OCI-M1 (cell line): ENCODE results near the gene IL17F.

Source experiments
- DNase-seq: peaks from one replicate; lab custom pipeline; 2025; lab: John Stamatoyannopoulos, UW

IL17F gene

GRCh38 chr6:52244400-52244799 is at the start of gene IL17F:
Gene IL17F (minus strand): TSS chr6:52244500. CDS start chr6:52244429, 71 bp downstream.
- DNase-seq = no peak

- no peak for DNase-seq
Measured at GRCh38 chr6:52293067-52293466, 48.8 kb upstream of the IL17F start.

GRCh38 chr6:52288841-52289240 is 44.5 kb upstream of the IL17F start:
- no peak for DNase-seq

- no peak for DNase-seq
Measured at GRCh38 chr6:52288216-52288615, 43.9 kb upstream of the IL17F start.

- peak; percentile 97 for DNase-seq
Measured at GRCh38 chr6:52286798-52287432, 42.6 kb upstream of the IL17F start.

- peak; percentile 93 for DNase-seq
Measured at GRCh38 chr6:52285177-52286068, 41.1 kb upstream of the IL17F start.

- DNase-seq = peak; percentile 100
Measured at GRCh38 chr6:52284460-52285176, 40.3 kb upstream of the IL17F start, which contains the start of gene MCM3. Gene MCM3 (minus strand): TSS chr6:52284742. CDS start chr6:52284674, 68 bp downstream.

- peak; percentile 83 for DNase-seq
Measured at GRCh38 chr6:52284131-52284459, 39.8 kb upstream of the IL17F start.

GRCh38 chr6:52283111-52283510 is 38.8 kb upstream of the IL17F start:
- no peak for DNase-seq

GRCh38 chr6:52276130-52276529 is 31.8 kb upstream of the IL17F start:
- DNase-seq = no peak

GRCh38 chr6:52271852-52272460 is 27.7 kb upstream of the IL17F start:
- DNase-seq = no peak

GRCh38 chr6:52263709-52264540 is 19.6 kb upstream of the IL17F start:
- peak; percentile 83 for DNase-seq

- no peak for DNase-seq
Measured at GRCh38 chr6:52262620-52263344, 18.5 kb upstream of the IL17F start.

- DNase-seq = no peak
Measured at GRCh38 chr6:52261229-52261628, 16.9 kb upstream of the IL17F start.

- no peak for DNase-seq
Measured at GRCh38 chr6:52260634-52261033, 16.3 kb upstream of the IL17F start.

GRCh38 chr6:52255434-52255833 is 11.1 kb upstream of the IL17F start:
- no peak for DNase-seq

GRCh38 chr6:52254731-52255378 is 10.6 kb upstream of the IL17F start:
- DNase-seq = no peak

- DNase-seq = no peak
Measured at GRCh38 chr6:52253494-52253893, 9.2 kb upstream of the IL17F start.

GRCh38 chr6:52251113-52251512 is 6.8 kb upstream of the IL17F start:
- DNase-seq = no peak

- DNase-seq = no peak
Measured at GRCh38 chr6:52249078-52249477, 4.8 kb upstream of the IL17F start.
